ENCODE measurements around the gene LIN52.
A peak's percentile ranks its signal among the peaks of the same experiment; 100 is the strongest.

The LIN52 gene

GRCh38 chr14:74239848-74240793, 155.4 kb downstream of the LIN52 start:
- no peak for DNase-seq

DNA sequence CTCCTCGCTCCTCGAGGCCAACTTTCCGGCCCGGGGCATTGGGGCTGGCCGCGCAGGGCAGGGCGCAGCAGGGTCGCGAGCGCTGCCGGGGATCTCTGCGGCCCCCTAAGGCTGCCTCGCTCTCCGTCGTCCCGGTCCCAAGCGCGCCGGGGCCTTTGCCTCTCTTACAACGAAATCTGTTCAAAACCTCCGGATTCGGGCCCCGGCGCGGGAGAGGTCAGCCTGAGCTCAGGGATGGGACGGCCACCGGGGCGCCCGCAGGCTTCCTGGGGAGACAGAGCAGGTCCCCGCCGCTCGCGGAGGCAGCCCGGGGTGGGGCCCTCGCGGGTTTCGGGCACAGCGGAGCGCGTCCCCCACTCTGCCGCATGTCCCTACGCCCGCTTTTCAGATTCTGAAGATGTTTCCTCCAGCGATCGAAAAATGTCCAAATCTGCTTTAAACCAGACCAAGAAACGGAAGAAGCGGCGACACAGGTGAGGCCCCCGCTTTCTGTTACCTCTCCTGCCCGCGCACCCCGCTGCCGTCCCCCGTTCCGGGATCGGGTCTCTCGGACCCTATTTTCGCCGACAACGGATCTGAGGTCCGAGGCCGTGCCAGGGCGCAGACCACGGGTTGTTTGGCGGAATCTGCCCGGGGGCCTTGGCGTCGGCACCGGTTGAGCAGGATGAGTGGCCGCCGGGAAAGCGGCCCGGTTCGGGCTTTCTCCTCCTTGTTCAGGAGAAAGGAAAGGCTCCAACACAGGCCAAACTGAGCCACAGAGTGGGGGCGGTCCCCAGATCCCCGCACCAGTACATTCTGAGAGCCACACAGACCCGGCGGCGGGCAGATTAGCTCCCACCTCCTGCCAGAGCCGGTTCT, 156.3 kb downstream of the LIN52 start:
- peak; percentile 40 for DNase-seq

- no peak for DNase-seq
These were observed 156.9 kb downstream of the LIN52 start for GRCh38 chr14:74241652-74242017.

DNA sequence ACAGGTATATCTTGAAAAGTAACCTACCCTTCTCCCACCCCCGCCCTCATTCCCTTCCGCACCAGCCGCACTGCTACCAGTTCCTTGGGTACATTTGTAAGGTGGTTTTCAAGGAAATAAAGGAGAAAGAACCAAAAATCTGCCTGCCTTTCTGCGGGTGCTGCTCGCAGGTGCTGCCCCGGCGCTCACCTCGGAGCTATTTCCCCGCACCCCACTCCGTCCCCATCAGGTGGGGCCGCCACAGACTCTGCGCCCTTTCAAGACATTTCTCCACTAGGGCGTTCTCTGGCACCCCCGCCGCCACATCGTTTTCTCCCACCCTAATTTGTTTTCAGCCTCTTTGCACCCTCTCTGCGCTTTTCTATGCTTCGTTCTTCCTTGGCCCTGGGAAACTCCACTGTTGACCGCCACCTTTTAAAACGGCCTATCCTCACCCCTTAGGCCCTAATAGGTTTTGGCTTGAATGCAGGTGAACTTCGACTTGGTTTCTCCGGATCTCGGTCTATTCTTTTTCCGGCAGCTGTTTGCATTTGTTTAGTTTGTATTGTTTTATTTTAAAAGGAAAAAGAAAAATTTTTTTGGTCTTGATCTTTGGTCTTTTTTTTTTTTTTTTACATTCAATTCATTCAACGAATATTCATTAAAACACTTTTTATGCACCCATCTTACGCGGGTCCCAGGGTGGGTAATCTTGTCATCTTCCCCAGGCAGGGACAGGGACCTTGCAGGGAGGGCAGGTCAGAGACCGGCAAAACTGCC, 157.4 kb downstream of the LIN52 start:
- DNase-seq, result no peak

GRCh38 chr14:74242780-74243042, 158.0 kb downstream of the LIN52 start:
- DNase-seq, result no peak

DNA sequence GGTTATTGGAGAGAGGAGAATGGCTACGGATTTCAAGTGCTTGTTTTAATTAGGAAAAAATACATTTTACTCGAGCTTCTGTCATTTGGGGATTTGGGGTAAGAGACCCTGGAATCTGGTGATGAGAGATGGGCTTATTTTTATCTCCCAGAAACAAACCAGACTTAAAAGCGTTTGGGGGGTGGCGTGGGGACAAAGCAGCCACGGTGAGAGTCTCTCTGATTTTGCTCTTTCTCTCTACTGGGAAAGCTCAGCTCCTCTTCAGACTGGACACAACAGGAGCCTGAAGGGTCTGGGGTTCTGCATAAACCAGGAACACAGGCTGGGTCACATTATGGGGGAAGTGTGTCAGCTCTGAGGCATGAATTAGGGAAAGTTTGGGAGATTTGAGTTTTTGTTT, 158.3 kb downstream of the LIN52 start:
- DNase-seq, result no peak

DNA sequence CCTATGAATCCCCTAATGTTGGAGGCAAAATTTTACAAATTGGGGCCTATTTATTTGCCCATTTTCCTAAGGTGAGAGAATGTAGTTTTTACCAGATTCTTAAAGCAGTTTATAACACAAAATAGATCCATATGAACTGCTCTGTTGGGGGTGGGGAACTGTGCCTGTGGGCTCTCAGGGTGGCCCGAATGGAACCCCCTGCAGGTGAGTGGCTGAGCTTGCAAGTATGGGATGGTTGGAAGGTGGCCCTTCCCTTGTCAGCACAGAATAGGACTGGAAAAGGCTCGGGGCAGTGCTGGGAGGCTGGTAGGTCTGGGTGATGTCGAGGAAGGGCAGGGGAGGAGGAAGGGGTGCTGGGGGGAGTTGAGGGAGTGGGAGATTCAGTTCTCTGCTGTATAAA, 159.4 kb downstream of the LIN52 start:
- DNase-seq, result no peak

GRCh38 chr14:74245292-74245691, 160.5 kb downstream of the LIN52 start:
- no peak for DNase-seq

- DNase-seq, result no peak
These were observed 161.8 kb downstream of the LIN52 start for GRCh38 chr14:74246542-74246941.

GRCh38 chr14:74248017-74248416, 163.3 kb downstream of the LIN52 start:
- no peak for DNase-seq

DNA sequence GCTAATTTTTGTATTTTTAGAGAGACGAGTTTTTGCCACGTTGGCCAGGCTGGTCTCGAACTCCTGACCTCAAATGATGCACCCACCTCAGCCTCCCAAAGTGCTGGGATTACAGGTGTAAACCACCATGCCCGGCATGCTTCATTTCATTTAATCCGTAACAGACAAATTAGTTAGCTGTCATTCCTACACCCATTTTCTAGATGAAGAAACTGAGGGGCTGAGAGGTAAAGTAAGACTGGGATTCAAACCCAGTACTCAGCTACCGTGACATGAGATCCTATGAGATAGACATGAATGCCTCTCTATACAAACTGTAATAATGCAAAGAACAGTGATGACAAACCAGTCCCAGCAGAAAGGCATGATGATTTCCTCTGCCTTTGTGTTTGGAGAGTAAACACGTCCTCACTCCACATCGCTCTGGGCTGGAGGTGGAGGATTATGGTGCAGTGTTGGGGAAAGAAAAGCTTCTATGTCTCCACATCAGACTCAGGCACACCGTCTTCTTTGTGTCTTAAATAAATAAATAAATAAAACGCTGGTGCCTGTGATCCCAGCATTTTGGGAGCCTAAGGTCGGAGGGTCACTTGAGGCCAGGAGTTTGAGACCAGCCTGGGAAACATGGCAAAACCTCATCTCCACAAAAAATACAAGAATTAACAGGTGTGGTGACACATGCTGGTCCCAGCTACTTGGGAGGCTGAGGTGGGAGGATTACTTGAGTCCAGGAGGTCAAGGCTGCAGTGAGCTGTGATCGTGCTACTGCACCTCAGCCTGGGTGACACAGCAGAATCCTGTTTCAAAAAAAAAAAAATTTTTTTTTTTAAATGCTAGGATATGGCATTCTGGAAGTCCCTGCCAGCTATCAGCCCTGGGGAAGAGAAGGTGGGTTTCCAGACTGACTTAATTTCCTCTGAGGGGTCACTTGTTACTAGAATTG, 164.9 kb downstream of the LIN52 start:
- no peak for DNase-seq
